ENCODE results near the gene RABGAP1L. TPM values are rescaled to one million over a fixed set of nuclear protein-coding genes. Genes with fewer than 3 reads are reported as not detected.

The RABGAP1L gene
- total and polyA plus RNA-seq, 2 of the 4 experiments (the other 2 are of a cell fraction), result 7.9 to 26.7 TPM

DNA sequence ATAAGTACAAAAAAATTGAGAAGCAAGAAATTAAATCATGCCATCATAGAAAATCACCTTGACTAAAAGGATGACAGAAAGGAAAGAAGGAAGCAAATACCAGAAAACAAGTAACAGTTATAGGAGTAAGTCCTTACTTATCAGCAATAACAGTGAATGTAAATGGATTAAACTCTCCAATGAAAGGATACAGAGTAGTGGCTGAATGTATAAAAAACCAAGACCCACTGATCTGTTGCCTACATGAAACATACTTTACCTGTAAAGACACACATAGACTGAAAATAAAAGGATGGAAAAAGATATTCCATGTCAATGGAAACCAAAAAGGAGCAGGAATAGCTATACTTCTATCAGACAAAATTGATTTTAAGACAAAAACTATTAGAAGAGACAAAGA, 52.2 kb downstream of the RABGAP1L start:
- DNase-seq (no peak), ATAC-seq (ENCODE audit: low read depth) (no peak)
- no TSS peak for BruUV-seq (replicated peaks)
- Histone ChIP-seq H3K9ac (ENCODE audit: low read depth, low read length) (no peak overlapping the region), H2AFZ (replicated peaks; ENCODE audit: low read length, poor library complexity) (no peak overlapping the region), H3K18ac (ENCODE audit: low read depth, low read length) (no peak overlapping the region), H4K20me1 (ENCODE audit: insufficient read depth, low read length) (no peaks in the 10 kb centered on the region), H3K4ac (ENCODE audit: low read depth, low read length) (no peak overlapping the region), H3K4me2 (ENCODE audit: low read depth, low read length) (no peak overlapping the region), H3K14ac (replicated peaks; ENCODE audit: low read depth, low read length) (no peak overlapping the region), H3K4me3 (ENCODE audit: insufficient read depth, low read depth, low read length) (no peak overlapping the region), H2AK5ac (ENCODE audit: low read depth, low read length) (no peak overlapping the region), H2AK9ac (replicated peaks; ENCODE audit: low read depth, low read length, poor library complexity) (no peak overlapping the region), H3K23ac (ENCODE audit: low read depth, low read length) (no peak overlapping the region), H3K9me3 (ENCODE audit: control insufficient read depth, insufficient read depth, low read length) (no peaks in the 10 kb centered on the region), H2BK5ac (ENCODE audit: low read depth, low read length, poor library complexity, severe bottlenecking) (no peak overlapping the region), H3K9me1 (ENCODE audit: insufficient read depth, low read length) (no peaks in the 10 kb centered on the region), H4K91ac (ENCODE audit: insufficient read depth, low read depth, low read length) (no peak overlapping the region), H4K5ac (ENCODE audit: low read depth, low read length) (no peak overlapping the region), H4K8ac (ENCODE audit: low read depth in 2 of 2, low read length in 2 of 2) (no peak overlapping the region), H3K4me1 (ENCODE audit: control insufficient read depth, insufficient read depth, low read length) (no peaks in the 10 kb centered on the region), H2BK15ac (ENCODE audit: low read depth, low read length) (no peak overlapping the region), H3K36me3 (ENCODE audit: control insufficient read depth, insufficient read depth, low read length) (no peaks in the 10 kb centered on the region), H3K79me1 (ENCODE audit: low read depth in 1 of 2, low read length in 2 of 2) (peaks cover 0 to 4% of the 10 kb centered on the region in 2 experiments; a peak in 2 of 4 replicates), H2BK20ac (ENCODE audit: low read depth, low read length) (no peak overlapping the region), H3K27me3 (ENCODE audit: control insufficient read depth, insufficient read depth, low read length) (no peaks in the 10 kb centered on the region), H3K27ac (ENCODE audit: insufficient read depth, low read length) (no peak overlapping the region), H3K56ac (ENCODE audit: extremely low read depth, insufficient read depth, low read length) (no peak overlapping the region), H2BK120ac (ENCODE audit: low read depth, low read length) (no peak overlapping the region)
- ChIA-PET CTCF (no interaction called here), POLR2A (ENCODE audit: unreplicated experiment) (no interaction called here)
- dilution Hi-C loops (cut with HindIII; ENCODE audit: low sequenced_read_pairs, unreplicated experiment), result no loop called here
- intact Hi-C loops (cut with micrococcal nuclease), result loop anchor here (10.0 kb wide), 3 partner anchors 207 to 1467 kb away; no protein-coding TSS in a partner anchor
- no peak for TF ChIP-seq CHD1 (IDR thresholded peaks at IDR 0.05; ENCODE audit: low read depth, low read length)
- TF ChIP-seq, protein P1, sequence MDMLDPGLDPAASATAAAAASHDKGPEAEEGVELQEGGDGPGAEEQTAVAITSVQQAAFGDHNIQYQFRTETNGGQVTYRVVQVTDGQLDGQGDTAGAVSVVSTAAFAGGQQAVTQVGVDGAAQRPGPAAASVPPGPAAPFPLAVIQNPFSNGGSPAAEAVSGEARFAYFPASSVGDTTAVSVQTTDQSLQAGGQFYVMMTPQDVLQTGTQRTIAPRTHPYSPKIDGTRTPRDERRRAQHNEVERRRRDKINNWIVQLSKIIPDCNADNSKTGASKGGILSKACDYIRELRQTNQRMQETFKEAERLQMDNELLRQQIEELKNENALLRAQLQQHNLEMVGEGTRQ (IDR thresholded peaks at IDR 0.05; ENCODE audit: low read depth, low read length), result no peak
- TF ChIP-seq MAFK (IDR thresholded peaks at IDR 0.05; ENCODE audit: low read depth, low read length), result no peak
- no peak for TF ChIP-seq RCOR1 (IDR thresholded peaks at IDR 0.05; ENCODE audit: insufficient replicate concordance, low read length)
- TF ChIP-seq CEBPB (IDR thresholded peaks at IDR 0.05; ENCODE audit: low read depth, low read length), result no peak
- in situ Hi-C loops (cut with MboI; ENCODE audit: low sequenced_read_pairs), result loop anchor here (25.0 kb wide), 1 partner anchor 1449 kb away; no protein-coding TSS in a partner anchor
